SK-N-MC (cell line): ENCODE measurements around the gene CREB5.

Experiments used
- DNase-seq: peaks from one replicate; pipeline ENCODE4 v3.0.0-alpha.2; 2011; ENCODE audit warnings: low read depth, low spot score
- H3K27ac ChIP-seq: fragments of 200-600 bp; sonication (generic); 2 replicates; pipeline ENCODE4 v1.5.1; 2016; ENCODE audit warnings: mixed run types
- H3K36me3 ChIP-seq: fragments of 200-600 bp; sonication (generic); 2 replicates; pipeline ENCODE4 v1.6.1; 2017; ENCODE audit warnings: antibody characterized with exemption, low read length, mixed read lengths; ENCODE audit not compliant: insufficient read depth
- H3K4me3 ChIP-seq: fragments of 200-600 bp; sonication (generic); 2 replicates; pipeline ENCODE4 v1.5.1; 2016
- H3K9ac ChIP-seq: fragments of 200-600 bp; sonication (generic); 2 replicates; pipeline ENCODE4 v1.8.0; 2017; ENCODE audit warnings: mixed run types, mixed read lengths; ENCODE audit not compliant: insufficient read length
- H3K9me3 ChIP-seq: fragments of 200-600 bp; sonication (generic); 2 replicates; pipeline ENCODE4 v1.6.1; 2017; ENCODE audit warnings: low read depth, mild to moderate bottlenecking, antibody characterized with exemption, low read length, moderate library complexity, mixed read lengths
- EZH2 ChIP-seq: fragments of 200-600 bp; sonication (generic); IDR thresholded peaks from one replicate; pipeline ENCODE4 v1.6.1; 2017; ENCODE audit warnings: antibody characterized with exemption
- FOXP2 ChIP-seq: optimal IDR thresholded peaks from 2 replicates; pipeline ENCODE3; 2011; ENCODE audit warnings: mild to moderate bottlenecking, moderate library complexity; ENCODE audit not compliant: insufficient read depth; ENCODE audit errors: extremely low read length, control extremely low read depth
- POLR2AphosphoS5 ChIP-seq: IDR thresholded peaks from 2 replicates; pipeline ENCODE4 v1.6.1; 2012; ENCODE audit warnings: mild to moderate bottlenecking, low read depth, low read length, borderline replicate concordance

The CREB5 gene

GRCh38 chr7:28556671-28557070 is 144.4 kb downstream of the CREB5 start:
- no peak for DNase-seq
- Histone ChIP-seq H3K9me3 (no peaks in the 10 kb centered on the region), H3K27ac (no peak overlapping the region)

GRCh38 chr7:28558236-28558635 is 145.9 kb downstream of the CREB5 start:
- DNase-seq, result no peak
- Histone ChIP-seq H3K9ac (no peak overlapping the region), H3K27ac (no peak overlapping the region), H3K36me3 (no peaks in the 10 kb centered on the region), H3K9me3 (no peaks in the 10 kb centered on the region), H3K4me3 (no peak overlapping the region)
- TF ChIP-seq EZH2, result no peak
- TF ChIP-seq POLR2AphosphoS5, result no peak
- TF ChIP-seq FOXP2, result no peak

More at GRCh38 chr7:28556671-28557070, 144.4 kb downstream of the CREB5 start:
- TF ChIP-seq FOXP2 (no peak), POLR2AphosphoS5 (no peak), EZH2 (no peak)
- H3K36me3 ChIP-seq, result no peaks in the 10 kb centered on the region
- no peak overlapping the region for H3K9ac ChIP-seq
- H3K4me3 ChIP-seq, result no peak overlapping the region

- Histone ChIP-seq H3K27ac (no peak overlapping the region), H3K36me3 (no peaks in the 10 kb centered on the region), H3K9me3 (no peaks in the 10 kb centered on the region), H3K9ac (no peak overlapping the region), H3K4me3 (no peak overlapping the region)
- no peak for DNase-seq
- TF ChIP-seq EZH2 (no peak), POLR2AphosphoS5 (no peak), FOXP2 (no peak)
These were observed 148.4 kb downstream of the CREB5 start for GRCh38 chr7:28560767-28561166.

- H3K27ac ChIP-seq, result no peak overlapping the region
- no peak for DNase-seq
- H3K36me3 ChIP-seq, result no peaks in the 10 kb centered on the region
- H3K4me3 ChIP-seq, result no peak overlapping the region
- H3K9ac ChIP-seq, result no peak overlapping the region
- no peaks in the 10 kb centered on the region for H3K9me3 ChIP-seq
- no peak for TF ChIP-seq EZH2
- TF ChIP-seq POLR2AphosphoS5, result no peak
- TF ChIP-seq FOXP2, result no peak
These were observed 151.7 kb downstream of the CREB5 start for GRCh38 chr7:28564033-28564432.

- Histone ChIP-seq H3K36me3 (no peaks in the 10 kb centered on the region), H3K27ac (no peak overlapping the region), H3K4me3 (no peak overlapping the region), H3K9me3 (no peaks in the 10 kb centered on the region), H3K9ac (no peak overlapping the region)
- no peak for TF ChIP-seq EZH2
- no peak for TF ChIP-seq FOXP2
- no peak for DNase-seq
These were observed 152.5 kb downstream of the CREB5 start for GRCh38 chr7:28564755-28565374.

GRCh38 chr7:28565980-28566379 is 153.7 kb downstream of the CREB5 start:
- TF ChIP-seq POLR2AphosphoS5, result no peak
- no peak for TF ChIP-seq EZH2
- no peak for TF ChIP-seq FOXP2
- Histone ChIP-seq H3K36me3 (no peaks in the 10 kb centered on the region), H3K4me3 (no peak overlapping the region), H3K27ac (no peak overlapping the region), H3K9me3 (no peaks in the 10 kb centered on the region), H3K9ac (no peak overlapping the region)
- no peak for DNase-seq

- DNase-seq, result no peak
- no peak overlapping the region for H3K9ac ChIP-seq
- no peak overlapping the region for H3K4me3 ChIP-seq
- no peak overlapping the region for H3K27ac ChIP-seq
- H3K9me3 ChIP-seq, result no peaks in the 10 kb centered on the region
- TF ChIP-seq FOXP2, result no peak
- TF ChIP-seq EZH2, result no peak
- TF ChIP-seq POLR2AphosphoS5, result no peak
- no peaks in the 10 kb centered on the region for H3K36me3 ChIP-seq
These were observed 158.0 kb downstream of the CREB5 start for GRCh38 chr7:28570113-28570969.

- TF ChIP-seq POLR2AphosphoS5 (no peak), EZH2 (no peak), FOXP2 (no peak)
- no peaks in the 10 kb centered on the region for H3K9me3 ChIP-seq
- H3K27ac ChIP-seq, result no peak overlapping the region
- no peak overlapping the region for H3K9ac ChIP-seq
- no peak for DNase-seq
- no peak overlapping the region for H3K4me3 ChIP-seq
- H3K36me3 ChIP-seq, result no peaks in the 10 kb centered on the region
These were observed 158.6 kb downstream of the CREB5 start for GRCh38 chr7:28570970-28571288.

- no peak overlapping the region for H3K4me3 ChIP-seq
- H3K36me3 ChIP-seq, result no peaks in the 10 kb centered on the region
- H3K27ac ChIP-seq, result no peak overlapping the region
- TF ChIP-seq FOXP2 (no peak), POLR2AphosphoS5 (no peak), EZH2 (no peak)
- no peaks in the 10 kb centered on the region for H3K9me3 ChIP-seq
- no peak overlapping the region for H3K9ac ChIP-seq
- no peak for DNase-seq
These were observed 159.1 kb downstream of the CREB5 start for GRCh38 chr7:28571405-28571804.
